HT1080 (cell line): ENCODE data around the gene ZNF536. TPM values are rescaled to one million over a fixed set of nuclear protein-coding genes. Genes with fewer than 3 reads are reported as not detected.
"Not testable (repeated sequence)": the region's sequence is repeated elsewhere in the genome, so short reads cannot be mapped to it uniquely, and the experiment has no call there.

Experiments
- DNase-seq: peaks from one replicate; pipeline ENCODE4 v3.0.0-alpha.2; 2015; ENCODE audit warnings: low read depth
- total RNA-seq: library from RNA; depleted of rRNA; stranded (reverse); fragments of >200 nt; shearing (Covaris generic); gene quantifications from 2 replicates; pipeline ENCODE4 v1.2.3, GENCODE V29; 2014

Gene ZNF536
- total RNA-seq, 1 experiment from 2014 or later = not detected

DNA sequence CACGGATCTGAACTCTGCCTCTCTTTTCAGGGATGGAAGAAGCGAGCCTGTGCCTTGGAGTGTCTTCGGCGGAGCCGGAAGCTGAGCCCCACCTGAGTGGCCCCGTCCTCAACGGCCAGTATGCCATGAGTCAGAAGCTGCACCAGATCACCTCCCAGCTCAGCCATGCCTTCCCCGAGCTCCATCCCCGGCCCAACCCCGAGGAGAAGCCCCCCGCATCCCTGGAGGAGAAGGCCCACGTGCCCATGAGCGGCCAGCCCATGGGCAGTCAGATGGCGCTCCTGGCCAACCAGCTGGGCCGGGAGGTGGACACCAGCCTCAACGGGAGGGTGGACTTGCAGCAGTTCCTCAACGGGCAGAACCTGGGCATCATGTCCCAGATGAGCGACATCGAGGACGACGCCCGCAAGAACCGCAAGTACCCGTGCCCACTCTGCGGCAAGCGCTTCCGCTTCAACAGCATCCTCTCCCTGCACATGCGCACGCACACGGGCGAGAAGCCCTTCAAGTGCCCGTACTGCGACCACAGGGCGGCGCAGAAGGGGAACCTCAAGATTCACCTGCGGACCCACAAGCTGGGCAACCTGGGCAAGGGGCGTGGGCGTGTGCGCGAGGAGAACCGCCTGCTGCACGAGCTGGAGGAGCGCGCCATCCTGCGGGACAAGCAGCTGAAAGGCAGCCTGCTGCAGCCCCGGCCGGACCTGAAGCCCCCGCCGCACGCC, 71.5 kb downstream of the ZNF536 start:
- no peak for DNase-seq

GRCh38 chr19:30444253-30444671, 72.1 kb downstream of the ZNF536 start:
- DNase-seq = no peak

DNA sequence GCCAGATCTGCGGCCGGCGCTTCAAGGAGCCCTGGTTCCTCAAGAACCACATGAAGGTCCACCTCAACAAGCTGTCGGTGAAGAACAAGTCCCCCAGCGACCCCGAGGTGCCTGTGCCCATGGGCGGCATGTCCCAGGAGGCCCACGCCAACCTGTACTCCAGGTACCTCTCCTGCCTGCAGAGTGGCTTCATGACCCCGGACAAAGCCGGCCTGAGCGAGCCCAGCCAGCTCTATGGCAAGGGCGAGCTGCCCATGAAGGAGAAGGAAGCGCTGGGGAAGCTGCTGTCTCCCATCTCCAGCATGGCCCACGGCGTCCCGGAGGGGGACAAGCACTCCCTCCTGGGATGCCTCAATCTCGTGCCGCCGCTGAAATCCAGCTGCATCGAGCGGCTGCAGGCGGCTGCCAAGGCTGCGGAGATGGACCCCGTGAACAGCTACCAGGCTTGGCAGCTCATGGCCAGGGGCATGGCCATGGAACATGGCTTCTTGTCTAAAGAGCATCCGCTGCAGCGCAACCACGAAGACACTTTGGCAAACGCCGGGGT, 72.6 kb downstream of the ZNF536 start:
- no peak for DNase-seq

DNA sequence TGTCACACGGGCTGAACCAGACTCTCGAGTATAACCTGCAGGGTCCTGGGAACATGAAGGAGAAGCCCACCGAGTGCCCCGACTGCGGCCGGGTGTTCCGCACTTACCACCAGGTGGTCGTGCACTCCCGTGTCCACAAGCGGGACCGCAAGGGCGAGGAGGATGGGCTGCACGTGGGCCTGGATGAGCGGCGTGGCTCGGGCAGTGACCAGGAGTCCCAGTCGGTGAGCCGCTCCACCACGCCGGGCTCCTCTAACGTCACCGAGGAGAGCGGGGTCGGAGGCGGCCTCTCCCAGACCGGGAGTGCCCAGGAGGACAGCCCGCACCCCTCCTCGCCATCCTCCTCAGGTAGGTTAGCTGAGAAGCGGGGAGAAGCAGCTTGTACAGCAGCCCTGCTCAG, 73.2 kb downstream of the ZNF536 start:
- DNase-seq = no peak

- not testable (repeated sequence) for DNase-seq
Observed at GRCh38 chr19:30446120-30446519, 73.9 kb downstream of the ZNF536 start.

GRCh38 chr19:30446850-30447552, 74.8 kb downstream of the ZNF536 start:
- DNase-seq = no peak

GRCh38 chr19:30447553-30447870, 75.3 kb downstream of the ZNF536 start:
- no peak for DNase-seq

DNA sequence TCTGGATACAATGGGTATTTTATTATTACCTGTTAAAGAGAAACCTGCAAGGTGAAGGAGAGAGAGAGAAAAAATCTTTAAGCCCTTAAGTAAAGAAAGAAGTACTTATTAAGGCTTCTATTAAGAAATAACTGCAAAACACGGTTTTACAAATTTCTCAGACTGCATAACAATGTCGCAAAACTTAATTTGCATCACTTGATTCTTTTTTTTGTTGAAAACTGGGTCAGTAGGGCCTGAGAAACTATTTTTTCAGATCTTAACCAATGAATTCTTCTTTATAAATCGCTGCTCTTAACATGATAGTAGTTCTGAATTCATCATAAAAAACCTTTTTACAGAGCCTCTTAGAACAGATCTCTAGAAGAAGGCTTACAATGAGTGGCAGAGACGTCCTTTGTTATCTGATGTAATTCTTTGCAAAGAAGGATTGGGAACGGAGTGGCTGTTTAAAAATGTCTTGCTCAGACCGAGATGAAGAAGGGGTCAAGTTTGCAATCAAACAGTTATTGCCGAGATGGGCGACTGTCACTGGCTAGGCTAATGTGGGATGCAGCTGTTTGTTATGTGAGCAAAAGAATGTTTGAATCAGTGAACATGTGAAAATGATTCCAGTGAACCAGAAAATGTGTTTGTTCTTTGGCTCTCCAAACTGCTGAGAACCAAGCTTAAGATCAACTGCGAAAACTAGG, 76.3 kb downstream of the ZNF536 start:
- DNase-seq = no peak

- no peak for DNase-seq
Observed at GRCh38 chr19:30449078-30449590, 77.0 kb downstream of the ZNF536 start.

DNA sequence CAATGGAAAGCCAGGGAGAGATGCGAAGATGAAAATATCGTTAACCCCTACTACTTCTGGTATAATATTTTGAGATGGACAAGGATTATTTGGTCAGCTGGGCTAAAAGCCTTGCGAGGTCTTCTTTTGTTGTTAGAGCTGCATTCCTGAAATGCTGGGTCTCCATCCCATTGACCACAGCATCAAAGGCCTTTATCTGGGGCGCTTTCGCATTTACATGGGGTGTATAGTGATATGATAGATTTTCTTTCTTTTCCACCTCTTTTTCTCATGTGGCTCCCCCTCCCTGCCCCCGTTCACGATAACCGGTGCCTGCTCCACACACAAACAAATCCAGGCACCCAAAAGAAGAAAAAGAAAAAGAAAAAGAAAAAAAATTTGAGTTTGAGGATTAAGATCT, 77.5 kb downstream of the ZNF536 start:
- no peak for DNase-seq

- no peak for DNase-seq
Observed at GRCh38 chr19:30450100-30450499, 77.9 kb downstream of the ZNF536 start.

GRCh38 chr19:30450835-30451321, 78.7 kb downstream of the ZNF536 start:
- no peak for DNase-seq

DNA sequence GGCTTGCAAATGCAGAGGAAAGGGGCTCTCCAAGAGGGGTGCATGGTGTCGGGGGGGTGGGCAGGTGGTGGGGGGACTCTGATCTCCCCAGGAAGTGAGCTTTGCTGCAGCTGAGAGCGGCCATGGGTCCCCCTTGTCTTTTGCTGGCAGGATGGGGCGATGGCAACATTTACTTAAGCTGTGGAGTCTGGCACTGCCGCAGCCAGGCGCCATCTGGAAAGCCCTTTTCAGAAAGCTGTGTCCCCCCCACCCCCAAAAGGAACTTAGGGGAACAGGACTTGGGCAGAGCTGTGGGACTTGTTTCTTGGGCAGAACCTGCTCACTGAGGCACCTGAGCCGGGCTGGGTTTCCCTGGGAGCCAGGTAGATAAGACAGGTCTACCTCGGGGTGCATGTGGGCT, 80.7 kb downstream of the ZNF536 start:
- no peak for DNase-seq

DNA sequence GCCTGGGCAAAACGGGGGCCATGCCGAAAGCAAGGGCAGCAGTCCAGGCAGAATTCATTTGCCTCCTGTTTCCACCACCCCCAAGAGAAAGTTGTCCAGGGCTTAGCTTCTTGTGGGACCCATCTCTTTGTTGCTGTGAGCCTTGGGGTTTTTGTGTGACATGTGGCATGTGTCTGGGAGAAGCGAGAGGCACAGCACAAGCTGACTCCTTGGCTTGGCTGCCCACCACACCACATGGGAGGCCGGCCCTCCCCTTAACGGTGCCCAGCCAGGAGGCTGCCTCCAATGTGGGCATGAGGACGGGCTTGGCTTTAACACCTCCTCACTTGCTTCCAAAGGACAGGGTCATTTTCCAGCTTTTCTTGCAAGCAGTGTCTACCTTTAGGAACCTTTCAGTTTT, 81.6 kb downstream of the ZNF536 start:
- DNase-seq = no peak

- no peak for DNase-seq
Observed at GRCh38 chr19:30455881-30456280, 83.7 kb downstream of the ZNF536 start.

DNA sequence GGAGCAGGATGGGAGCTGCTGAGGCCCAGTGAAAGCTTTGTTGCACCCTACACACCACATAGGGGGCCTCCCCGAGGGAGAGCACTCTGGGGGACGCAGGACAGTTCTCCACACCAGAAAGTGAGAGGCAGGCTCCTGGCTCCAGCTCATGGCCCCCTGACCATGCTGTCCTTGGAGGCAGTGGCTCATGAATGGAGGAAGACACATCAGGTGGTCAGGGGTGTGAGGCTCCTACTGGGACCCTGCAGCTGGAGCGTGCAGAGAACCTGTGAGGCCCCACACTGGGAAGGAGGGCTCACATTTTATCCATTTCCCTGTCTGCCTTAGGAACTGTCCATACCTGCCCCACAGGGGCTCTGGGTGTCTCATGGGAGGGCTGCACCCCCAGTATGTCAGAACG, 85.3 kb downstream of the ZNF536 start:
- DNase-seq = no peak

- no peak for DNase-seq
Observed at GRCh38 chr19:30459859-30460258, 87.7 kb downstream of the ZNF536 start.

DNA sequence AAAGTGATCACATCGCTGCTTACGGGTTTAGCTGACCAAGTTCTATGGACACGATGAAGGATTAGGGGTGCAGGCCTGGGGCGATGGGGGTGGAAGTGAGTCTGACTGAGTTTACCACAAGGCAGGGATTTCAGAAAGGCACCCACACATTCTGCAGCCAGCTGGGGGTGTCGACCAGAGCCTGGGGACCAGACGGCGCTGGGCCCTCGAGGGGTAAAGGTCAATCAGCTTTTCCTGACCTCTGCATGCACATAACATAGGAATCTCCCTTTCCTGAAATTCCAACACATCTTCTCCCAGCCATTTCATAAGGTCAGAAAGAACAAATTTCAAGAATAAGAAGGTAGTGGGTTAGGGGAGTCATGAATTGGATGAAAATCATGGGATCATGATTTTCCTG, 92.0 kb downstream of the ZNF536 start:
- DNase-seq = no peak

- DNase-seq = not testable (repeated sequence)
Observed at GRCh38 chr19:30466598-30466997, 94.4 kb downstream of the ZNF536 start.

DNA sequence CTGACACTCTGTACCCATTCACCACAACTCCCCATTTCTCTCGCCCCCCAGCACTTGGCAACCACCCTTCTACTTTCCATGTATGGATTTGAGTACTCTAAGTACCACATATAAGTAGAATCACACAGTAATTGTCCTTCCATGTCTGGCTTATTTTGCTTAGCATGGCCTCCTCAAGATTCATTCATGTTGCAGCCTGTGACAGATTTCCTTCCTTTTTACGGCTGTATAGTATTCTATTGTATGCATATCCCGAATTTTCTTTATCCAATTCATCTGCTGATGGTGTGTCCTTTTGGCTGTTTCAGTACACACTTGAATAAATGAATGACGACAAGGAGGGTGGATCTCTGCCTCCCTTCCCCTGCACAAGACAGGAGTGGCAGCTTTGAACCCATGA, 95.1 kb downstream of the ZNF536 start:
- DNase-seq = no peak

DNA sequence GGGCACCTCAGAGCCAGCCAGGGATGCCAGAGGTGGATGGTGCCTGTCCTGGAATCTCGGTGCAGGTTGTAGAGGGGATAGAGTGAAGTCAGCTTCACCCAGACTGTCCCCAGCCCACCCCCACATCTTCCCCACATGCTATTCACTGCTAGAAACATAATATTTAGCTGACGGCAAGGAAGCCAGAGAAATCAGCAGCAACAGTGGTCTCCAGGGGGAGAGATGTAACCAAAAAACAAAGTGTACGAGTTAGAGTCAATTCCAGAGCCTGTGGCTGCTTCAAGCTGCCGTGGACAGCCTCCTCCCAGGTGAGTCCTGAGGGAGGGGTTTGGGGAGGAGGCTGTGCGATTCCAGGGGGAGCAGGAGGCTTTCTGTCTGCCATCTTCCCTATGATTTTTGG, 97.6 kb downstream of the ZNF536 start:
- DNase-seq = no peak

DNA sequence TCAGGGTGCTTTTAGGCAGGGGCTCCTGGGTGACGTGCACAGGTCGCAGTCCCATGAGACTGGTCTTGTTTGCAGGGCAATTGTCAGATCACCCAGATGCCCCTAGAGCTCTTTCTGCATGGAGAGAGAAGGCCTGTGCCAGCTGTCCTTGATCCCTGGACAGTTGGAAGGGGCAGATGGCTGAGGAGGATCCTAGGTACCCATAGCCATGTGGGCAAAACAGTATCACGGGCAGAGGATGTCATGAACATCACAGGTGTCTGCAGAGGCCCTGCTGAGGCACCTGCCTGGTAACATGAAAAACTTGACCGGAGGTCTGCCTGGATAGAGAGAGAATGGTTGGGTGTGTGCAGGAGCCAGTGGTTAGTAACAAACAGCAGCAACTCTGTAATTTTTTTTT, 99.3 kb downstream of the ZNF536 start:
- no peak for DNase-seq
